Caco-2 (cell line): ENCODE data around the gene FAM110A. TPM values are rescaled to one million over a fixed set of nuclear protein-coding genes. Genes with fewer than 3 reads are reported as not detected.

Experiments
- BruUV-seq: library from RNA; stranded (reverse); fragments of 400-500 nt; replicated peaks from 2 replicates; lab custom pipeline; 2021; lab: Mats Ljungman, UMichigan
- CTCF ChIA-PET: fragments of 300-600 bp; sonication (Branson Sonifier 250); formaldehyde crosslinking; loops from one replicate; lab custom pipeline; 2022; ENCODE audit warnings: antibody characterized with exemption; lab: Charles Lee
- POLR2A ChIA-PET: fragments of 300-600 bp; sonication (Branson Sonifier 250); formaldehyde crosslinking; loops from one replicate; lab custom pipeline; 2022; ENCODE audit warnings: antibody characterized with exemption; lab: Charles Lee
- DNase-seq, 2 experiments: peaks; one replicate each; pipeline versions ENCODE4 v3.0.0 to v3.0.0-alpha.2; 2020 to 2022
- H3K27me3 ChIP-seq: replicated peaks from 2 replicates; pipeline ENCODE4 v1.6.0; 2011; ENCODE audit warnings: low read length; ENCODE audit not compliant: control insufficient read depth, insufficient read depth
- H3K36me3 ChIP-seq: 2 replicates; pipeline ENCODE4 v1.5.1; 2011; ENCODE audit warnings: low read length; ENCODE audit not compliant: control insufficient read depth, insufficient read depth
- H3K4me1 ChIP-seq: fragments of 250-450 bp; sonication (Bioruptor Pico); 2 replicates; pipeline ENCODE4 v1.5.1; 2020; ENCODE audit warnings: mild to moderate bottlenecking
- H3K4me3 ChIP-seq: 2 replicates; pipeline ENCODE4 v1.5.1; 2011; ENCODE audit warnings: low read depth, mild to moderate bottlenecking, control low read depth, low read length
- H3K9me3 ChIP-seq: fragments of 250-450 bp; sonication (Bioruptor Pico); 2 replicates; pipeline ENCODE4 v1.5.1; 2020; ENCODE audit warnings: mild to moderate bottlenecking, moderate library complexity
- H3K27ac Mint-ChIP-seq: one replicate; pipeline ENCODE4 v1.8.0; 2022; ENCODE audit warnings: mixed read lengths; ENCODE audit not compliant: unreplicated experiment
- H3K27me3 Mint-ChIP-seq: one replicate; pipeline ENCODE4 v1.8.0; 2022; ENCODE audit warnings: mixed read lengths; ENCODE audit not compliant: insufficient read depth, unreplicated experiment
- H3K36me3 Mint-ChIP-seq: one replicate; pipeline ENCODE4 v1.8.0; 2022; ENCODE audit warnings: mild to moderate bottlenecking, mixed read lengths; ENCODE audit not compliant: insufficient read depth, unreplicated experiment
- H3K4me1 Mint-ChIP-seq: one replicate; pipeline ENCODE4 v1.8.0; 2022; ENCODE audit warnings: low read depth, mixed read lengths; ENCODE audit not compliant: unreplicated experiment
- H3K4me3 Mint-ChIP-seq: one replicate; pipeline ENCODE4 v1.8.0; 2022; ENCODE audit warnings: mild to moderate bottlenecking, moderate library complexity, mixed read lengths; ENCODE audit not compliant: unreplicated experiment
- H3K9me3 Mint-ChIP-seq: one replicate; pipeline ENCODE4 v1.8.0; 2022; ENCODE audit warnings: mixed read lengths; ENCODE audit not compliant: unreplicated experiment
- CTCF ChIP-seq, 2 experiments: fragments of 200-600 bp in 1 of 2; IDR thresholded peaks; 1 replicate in 1 of 2; 2 replicates in 1 of 2; pipeline versions ENCODE4 v1.5.1 to v1.8.0; 2011 to 2022; ENCODE audit warnings: antibody characterized with exemption in 1 of 2, control low read depth in 1 of 2, inconsistent platforms in 1 of 2, low read depth in 1 of 2, low read length in 1 of 2, mild to moderate bottlenecking in 1 of 2, moderate library complexity in 1 of 2; ENCODE audit not compliant: insufficient read depth in 1 of 2, severe bottlenecking in 1 of 2, unreplicated experiment in 1 of 2
- intact Hi-C: fragments of 100-400 bp; cut with micrococcal nuclease; formaldehyde crosslinking; loops from one replicate; pipeline ENCODE4 v1.10.0; 2022; ENCODE audit not compliant: unreplicated experiment
- total RNA-seq: library from RNA; stranded (reverse); gene quantifications from 2 replicates; pipeline ENCODE4 v1.2.3, GENCODE V29; 2022

Gene FAM110A
- total RNA-seq, 1 experiment from 2014 or later = 18.4 TPM

- Histone ChIP-seq H3K9me3 (no peaks in the 10 kb centered on the region), H3K4me1 (no peaks in the 10 kb centered on the region), H3K4me3 (no peak overlapping the region), H3K36me3 (no peaks in the 10 kb centered on the region), H3K27me3 (no peaks in the 10 kb centered on the region)
- no peak for DNase-seq
- BruUV-seq = no TSS peak
- H3K9me3 Mint-ChIP-seq = no peaks in the 10 kb centered on the region
- ChIA-PET CTCF (no interaction called here), POLR2A (no interaction called here)
- H3K27ac Mint-ChIP-seq = no peak overlapping the region
- H3K4me1 Mint-ChIP-seq = no peaks in the 10 kb centered on the region
- no peaks in the 10 kb centered on the region for H3K27me3 Mint-ChIP-seq
- no peak for TF ChIP-seq CTCF (IDR thresholded peaks at IDR 0.05; ENCODE audit: insufficient read depth in 1 of 2, low read depth in 1 of 2, low read length in 1 of 2, severe bottlenecking in 1 of 2, unreplicated experiment in 1 of 2)
- no peak overlapping the region for H3K4me3 Mint-ChIP-seq
- intact Hi-C loops = no loop called here
- no peaks in the 10 kb centered on the region for H3K36me3 Mint-ChIP-seq
Observed at GRCh38 chr20:855466-856360, 22.2 kb downstream of the FAM110A start.

GRCh38 chr20:856361-856775, 22.9 kb downstream of the FAM110A start:
- CTCF ChIA-PET = no interaction called here

GRCh38 chr20:858011-858410, 24.5 kb downstream of the FAM110A start:
- Histone ChIP-seq H3K4me1 (no peaks in the 10 kb centered on the region), H3K27me3 (no peaks in the 10 kb centered on the region), H3K9me3 (no peaks in the 10 kb centered on the region), H3K36me3 (no peaks in the 10 kb centered on the region), H3K4me3 (no peak overlapping the region)
- Mint-ChIP-seq H3K27ac (no peak overlapping the region), H3K27me3 (no peaks in the 10 kb centered on the region), H3K36me3 (no peaks in the 10 kb centered on the region), H3K9me3 (no peaks in the 10 kb centered on the region), H3K4me3 (no peak overlapping the region), H3K4me1 (no peaks in the 10 kb centered on the region)
- DNase-seq = no peak
- intact Hi-C loops = no loop called here
- BruUV-seq = no TSS peak
- ChIA-PET POLR2A (no interaction called here), CTCF (no interaction called here)
- no peak for TF ChIP-seq CTCF (IDR thresholded peaks at IDR 0.05; ENCODE audit: insufficient read depth in 1 of 2, low read depth in 1 of 2, low read length in 1 of 2, severe bottlenecking in 1 of 2, unreplicated experiment in 1 of 2)

More at GRCh38 chr20:856361-856775, 22.9 kb downstream of the FAM110A start:
- H3K4me3 ChIP-seq = no peak overlapping the region
- BruUV-seq = no TSS peak
- H3K27me3 Mint-ChIP-seq = no peaks in the 10 kb centered on the region
- H3K27ac Mint-ChIP-seq = no peak overlapping the region
- DNase-seq = no peak
- no peak overlapping the region for H3K4me3 Mint-ChIP-seq
- POLR2A ChIA-PET = no interaction called here
- H3K4me1 ChIP-seq = no peaks in the 10 kb centered on the region
- no peak for TF ChIP-seq CTCF (IDR thresholded peaks at IDR 0.05; ENCODE audit: insufficient read depth in 1 of 2, low read depth in 1 of 2, low read length in 1 of 2, severe bottlenecking in 1 of 2, unreplicated experiment in 1 of 2)
- H3K36me3 ChIP-seq = no peaks in the 10 kb centered on the region
- no peaks in the 10 kb centered on the region for H3K9me3 Mint-ChIP-seq
- no peaks in the 10 kb centered on the region for H3K27me3 ChIP-seq
- H3K36me3 Mint-ChIP-seq = no peaks in the 10 kb centered on the region
- no peaks in the 10 kb centered on the region for H3K9me3 ChIP-seq
- H3K4me1 Mint-ChIP-seq = no peaks in the 10 kb centered on the region
- intact Hi-C loops = no loop called here
